Skin of body (tissue), 2 donors: ENCODE results near the gene RBMS2. TPM values are rescaled to one million over a fixed set of nuclear protein-coding genes. Genes with fewer than 3 reads are reported as not detected.
A peak's percentile ranks its signal among the peaks of the same experiment; 100 is the strongest.

ENCODE experiments used
- DNase-seq: peaks from one replicate; lab custom pipeline; 2025; lab: John Stamatoyannopoulos, UW
- total RNA-seq: library from RNA; depleted of rRNA; stranded (reverse); fragments of >200 nt; gene quantifications from one replicate; pipeline ENCODE4 v1.2.3, GENCODE V29; 2014

Gene RBMS2
- total RNA-seq, 1 donor from 2014 or later = 31.5 TPM

DNA sequence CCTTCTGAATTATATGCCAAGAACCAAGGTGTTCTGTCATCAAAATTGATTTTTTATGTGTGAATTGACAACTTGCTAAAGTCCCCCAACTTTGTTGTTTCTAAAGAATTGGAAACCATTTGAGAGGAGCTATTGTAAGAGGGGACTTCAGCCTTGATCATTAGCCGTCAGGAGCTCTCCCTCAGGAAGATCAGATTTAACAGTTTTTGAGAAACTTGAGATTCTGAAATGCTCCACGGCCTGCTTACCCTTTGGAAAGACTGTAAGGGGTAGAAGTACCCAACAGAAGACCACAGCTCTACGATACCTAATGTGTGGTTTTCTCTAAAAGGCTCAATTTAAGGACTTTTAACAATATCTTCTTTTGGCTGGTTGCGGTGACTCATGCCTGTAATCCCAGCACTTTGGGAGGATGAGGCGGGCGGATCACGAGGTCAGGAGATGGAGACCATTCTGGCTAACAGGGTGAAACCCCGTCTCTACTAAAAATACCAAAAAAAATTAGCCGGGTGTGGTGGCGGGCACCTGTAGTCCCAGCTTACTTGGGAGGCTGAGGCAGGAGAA is 57.4 kb downstream of the RBMS2 start:
- no peak for DNase-seq

DNA sequence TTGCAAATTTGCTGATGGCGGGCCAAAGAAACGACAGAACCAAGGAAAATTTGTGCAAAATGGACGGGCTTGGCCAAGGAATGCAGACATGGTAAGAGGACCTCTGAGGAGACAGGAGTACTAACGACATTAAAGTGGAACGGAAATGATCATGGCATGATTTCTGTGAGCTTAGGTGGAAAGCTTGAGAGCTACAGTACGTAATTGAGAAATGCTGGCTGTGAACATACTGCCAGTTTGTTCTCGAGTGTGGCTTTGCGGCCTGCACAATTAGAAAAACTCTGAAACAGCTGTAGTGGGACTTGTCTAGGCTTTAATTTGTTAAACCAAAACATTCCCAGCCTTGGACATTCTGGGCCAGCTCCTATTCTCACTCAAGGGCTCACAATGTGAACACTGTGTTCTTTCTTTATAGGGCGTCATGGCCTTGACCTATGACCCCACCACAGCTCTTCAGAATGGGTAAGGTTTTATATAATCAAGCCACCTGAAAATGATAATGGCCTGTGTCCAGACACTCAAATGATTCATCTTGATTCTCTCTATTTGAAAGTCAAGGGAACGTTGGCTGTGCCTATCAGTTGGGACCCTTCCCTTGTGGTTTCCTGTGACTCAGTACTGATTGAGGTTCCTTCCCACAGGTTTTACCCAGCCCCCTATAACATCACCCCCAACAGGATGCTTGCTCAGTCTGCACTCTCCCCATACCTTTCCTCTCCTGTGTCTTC is 60.0 kb downstream of the RBMS2 start:
- DNase-seq = no peak

DNA sequence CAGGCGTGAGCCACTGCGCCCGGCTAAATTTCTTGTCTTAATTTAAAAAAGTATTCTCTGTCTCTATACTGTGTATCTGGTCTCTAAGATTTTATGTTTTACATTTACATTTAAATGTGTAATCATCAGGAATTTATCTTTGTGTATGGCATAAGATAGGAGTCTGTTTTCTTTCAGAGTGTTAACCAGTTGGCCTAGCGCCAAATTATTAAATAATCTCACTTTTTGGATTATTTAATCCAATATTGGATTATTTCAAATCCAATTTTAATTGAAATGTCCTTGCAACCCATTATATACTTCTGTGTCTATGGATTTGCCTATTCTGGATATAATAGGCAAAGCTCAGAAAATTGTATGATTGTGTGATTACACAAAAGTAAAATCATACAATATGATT is 63.5 kb downstream of the RBMS2 start:
- no peak for DNase-seq

DNA sequence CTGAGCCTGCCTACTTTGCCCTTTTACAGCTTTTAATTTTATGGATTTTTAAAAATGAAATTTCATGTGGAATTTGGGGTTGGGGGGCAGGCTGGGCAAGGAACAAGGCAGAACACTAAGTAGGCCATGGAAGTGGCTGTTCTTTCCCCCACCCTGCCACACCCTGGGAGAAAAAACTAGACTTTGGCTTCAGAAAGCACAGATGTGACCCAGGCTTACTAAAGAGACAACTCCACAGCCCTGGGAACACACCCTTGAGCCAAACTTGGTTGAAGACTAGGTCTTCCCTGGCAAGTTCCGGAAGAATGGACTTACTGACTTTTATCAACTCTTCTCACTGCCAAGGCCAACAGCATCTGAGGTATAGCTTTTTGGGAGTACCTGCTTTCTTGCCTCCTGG is 68.2 kb downstream of the RBMS2 start:
- no peak for DNase-seq

DNA sequence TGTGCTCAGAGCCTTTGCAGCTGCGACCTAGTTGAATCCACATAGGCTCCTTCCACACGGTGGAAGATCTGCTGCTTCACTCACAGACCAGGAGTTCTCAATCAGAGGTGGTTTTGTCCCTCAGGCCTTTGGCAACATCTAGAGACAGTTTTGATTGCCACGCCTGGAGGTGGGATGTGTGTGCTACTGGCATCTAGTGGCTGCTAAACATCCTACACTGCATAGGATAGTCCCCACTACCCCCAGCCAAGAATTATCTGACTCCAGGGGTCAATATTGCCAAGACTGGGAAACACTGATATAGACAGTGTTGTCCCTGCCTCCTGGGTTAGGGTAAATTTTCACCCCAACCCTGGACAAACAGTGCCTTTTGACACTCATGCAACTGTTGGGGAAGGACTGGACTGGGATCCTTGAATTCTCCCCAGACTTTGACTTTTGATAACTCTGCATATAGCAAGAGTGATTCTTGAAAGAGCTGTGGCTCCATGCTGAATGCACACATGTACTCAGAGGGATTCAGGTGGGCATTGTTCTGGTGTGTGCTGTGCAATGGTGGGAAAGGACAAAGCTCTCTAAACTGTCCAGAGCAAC is 68.7 kb downstream of the RBMS2 start:
- no peak for DNase-seq

DNA sequence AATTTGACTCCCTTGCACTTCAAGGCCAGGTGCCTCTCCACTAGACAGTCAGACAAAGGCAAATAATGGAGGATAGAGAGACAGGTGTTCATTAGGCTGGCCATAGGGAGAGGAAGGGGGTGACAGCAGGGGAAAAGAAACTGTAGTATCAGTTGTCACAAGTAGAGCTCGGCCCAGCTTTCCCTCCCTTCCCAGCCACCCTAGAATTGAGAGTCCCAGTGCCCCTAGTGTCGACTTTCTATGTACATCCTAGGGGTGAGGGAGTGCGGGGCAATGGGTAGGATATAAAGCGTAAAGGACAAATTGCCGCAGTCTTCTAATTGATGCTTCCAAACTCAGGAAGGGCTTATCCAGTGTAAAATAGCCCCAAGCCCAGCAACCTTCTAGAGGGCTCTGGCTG is 69.5 kb downstream of the RBMS2 start:
- DNase-seq = no peak

DNA sequence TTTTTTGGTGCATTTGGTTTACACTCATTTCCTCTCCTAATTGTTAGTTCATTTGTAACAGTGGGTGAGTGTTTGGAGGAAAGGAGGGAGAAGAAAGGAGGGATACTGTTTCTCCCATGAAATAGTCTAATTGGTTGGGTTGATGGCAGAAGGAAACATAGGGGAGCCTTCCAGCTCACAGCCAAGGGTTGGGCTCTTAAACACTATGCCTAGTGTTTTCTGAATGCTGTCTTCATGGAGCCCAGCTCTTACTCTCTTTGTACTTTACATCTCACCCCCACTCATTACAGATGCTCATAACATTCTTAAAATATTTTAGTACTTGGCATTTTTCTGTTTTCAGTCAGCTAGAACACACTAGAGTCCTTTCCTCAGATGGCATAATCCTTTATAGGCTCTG is 70.3 kb downstream of the RBMS2 start:
- no peak for DNase-seq

DNA sequence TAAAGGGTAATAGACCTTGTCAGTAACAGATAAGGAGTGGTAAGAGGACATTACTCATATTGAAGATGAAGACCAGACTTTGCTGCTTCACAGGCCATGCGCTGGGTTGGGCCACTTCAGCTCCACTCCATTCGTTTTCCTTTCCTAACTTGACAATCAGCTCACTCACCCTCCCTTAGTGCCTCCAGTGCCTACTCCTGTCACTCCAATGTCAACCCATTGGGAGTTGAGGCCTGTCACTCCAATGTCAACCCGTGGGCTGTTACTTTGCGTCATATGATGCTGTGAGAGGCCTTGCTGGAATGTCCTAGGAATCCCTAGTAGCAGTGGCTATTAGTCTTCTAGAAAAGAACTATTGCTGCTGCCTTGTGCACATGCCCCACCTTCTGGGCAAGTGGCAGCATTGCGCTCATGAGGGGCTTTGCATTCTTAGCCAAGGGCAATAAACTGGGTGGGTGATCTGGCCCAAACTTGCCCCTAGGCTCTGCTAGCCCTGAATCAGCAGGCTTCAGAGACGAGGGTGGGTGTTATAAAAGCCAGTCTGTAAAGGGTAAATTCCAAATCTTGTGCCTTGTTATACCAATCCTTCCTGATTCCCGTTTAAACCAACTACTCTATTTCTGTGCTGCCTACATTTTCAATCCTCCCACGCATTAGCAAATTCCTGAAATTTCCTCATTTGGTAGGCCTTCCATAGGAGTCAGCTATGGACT is 72.4 kb downstream of the RBMS2 start:
- peak; percentile 38 for DNase-seq

DNA sequence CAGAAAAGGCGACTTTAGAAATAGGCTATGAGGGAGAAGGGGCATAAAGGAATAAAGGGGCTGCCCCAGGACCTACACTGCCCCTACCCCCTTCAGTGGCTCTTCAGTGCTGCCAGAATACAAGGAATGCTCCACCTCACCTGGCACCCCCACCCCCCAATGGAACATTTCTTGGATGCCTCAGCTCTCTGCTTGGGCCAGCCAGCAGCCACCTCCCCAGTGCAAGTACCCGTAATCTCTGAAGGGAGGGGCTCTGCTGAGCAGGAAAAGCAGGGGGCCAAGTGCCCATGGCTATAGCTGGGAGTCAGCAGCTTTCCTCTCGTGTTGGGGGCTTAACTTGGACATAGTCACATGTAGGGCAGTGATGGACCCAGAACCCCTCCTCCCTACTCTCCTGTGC is 75.2 kb downstream of the RBMS2 start:
- DNase-seq = no peak

DNA sequence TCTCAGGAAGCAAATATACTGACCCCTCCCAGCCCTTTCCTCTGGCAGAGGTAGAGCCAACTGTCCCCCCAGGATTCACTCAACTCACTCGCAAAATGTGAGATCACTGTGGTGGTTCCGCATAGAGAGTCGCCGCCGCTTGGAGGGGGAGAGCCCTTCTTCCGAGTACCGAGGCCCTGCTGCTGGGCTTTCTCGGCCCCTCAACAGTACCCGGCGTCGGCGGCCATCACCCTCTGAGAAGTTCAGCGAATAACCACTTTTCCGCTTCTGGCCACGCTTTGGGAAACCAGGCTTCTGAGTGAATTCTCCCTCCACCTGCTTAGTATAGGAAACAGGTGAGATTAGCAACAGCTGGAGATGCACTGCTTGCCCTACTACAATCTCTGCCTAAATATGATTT is 77.4 kb downstream of the RBMS2 start:
- no peak for DNase-seq

DNA sequence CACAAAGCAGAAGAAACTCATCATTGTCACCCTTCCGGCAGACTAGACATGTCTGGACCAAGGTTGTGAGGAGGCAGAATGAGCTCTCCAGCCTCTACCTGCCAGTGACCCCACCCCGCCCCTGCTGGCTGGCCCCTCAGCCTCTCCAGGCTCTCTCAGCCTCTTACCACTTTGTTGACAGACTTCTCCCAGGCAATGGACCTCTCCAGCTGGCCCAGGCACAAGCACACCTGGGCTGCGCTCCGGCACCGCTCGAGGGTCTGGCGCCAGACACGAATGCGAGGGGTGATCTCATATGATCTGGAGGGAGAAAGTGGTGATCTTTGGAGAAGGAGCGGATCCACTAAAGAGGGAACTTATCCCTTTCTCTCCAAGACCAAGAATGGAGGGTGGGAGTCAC is 78.2 kb downstream of the RBMS2 start:
- no peak for DNase-seq

DNA sequence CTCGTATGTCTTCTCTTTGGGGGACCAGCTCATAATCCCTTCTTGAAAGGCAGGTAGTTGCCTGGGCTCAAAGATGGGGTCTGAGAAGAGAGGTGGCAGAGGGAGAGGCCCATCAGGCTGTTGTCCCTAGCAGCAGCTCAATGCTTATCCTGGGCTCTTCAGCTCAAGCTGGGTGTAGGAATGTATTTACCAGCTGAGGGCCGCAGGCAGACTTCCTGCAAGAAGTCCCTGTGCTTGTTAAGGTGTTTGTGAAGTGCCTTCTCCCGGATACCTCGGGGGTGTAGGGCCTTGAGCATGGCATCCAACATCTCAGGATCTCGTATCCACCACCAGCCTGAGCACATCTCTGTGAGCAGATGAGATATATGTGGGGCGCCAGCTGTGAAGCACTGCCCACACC is 79.1 kb downstream of the RBMS2 start:
- DNase-seq = no peak

DNA sequence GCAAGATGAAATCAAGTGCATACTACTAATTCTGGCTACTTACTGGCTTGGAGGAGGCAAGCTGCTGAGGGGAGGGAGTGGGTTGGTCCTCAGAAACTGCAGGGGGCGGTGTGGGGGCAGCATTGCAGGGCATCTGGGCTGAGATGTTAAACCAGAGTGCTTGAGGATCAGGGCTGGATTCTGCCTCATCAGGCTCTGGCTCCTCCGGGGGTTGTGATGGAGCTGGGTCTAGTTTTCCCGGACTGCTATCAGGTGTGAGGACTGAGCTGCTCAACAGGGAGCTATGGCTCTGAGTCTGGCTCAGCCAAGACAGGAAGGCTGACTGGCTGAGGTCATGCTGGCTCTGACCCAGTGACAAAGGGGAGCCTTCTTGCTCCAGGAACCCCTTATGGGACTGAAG is 79.9 kb downstream of the RBMS2 start:
- no peak for DNase-seq

DNA sequence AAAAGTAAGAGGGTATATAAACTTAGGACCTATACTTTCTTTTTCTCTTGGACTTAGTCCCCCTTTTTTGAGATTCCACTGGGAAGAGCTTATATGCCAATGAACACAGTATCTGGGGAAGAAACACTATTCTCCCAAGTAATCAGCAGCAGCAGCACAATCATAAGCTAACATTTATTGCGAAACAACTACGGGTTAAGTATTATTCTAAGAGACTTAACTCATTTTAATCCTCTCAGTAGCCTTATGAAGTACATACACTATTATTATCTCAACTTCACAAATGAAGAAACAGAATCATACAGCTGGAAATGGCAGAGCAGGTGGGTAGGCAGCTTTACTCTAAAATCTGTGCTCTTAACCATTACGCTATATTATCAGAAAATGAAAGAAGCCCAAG is 80.6 kb downstream of the RBMS2 start:
- no peak for DNase-seq

DNA sequence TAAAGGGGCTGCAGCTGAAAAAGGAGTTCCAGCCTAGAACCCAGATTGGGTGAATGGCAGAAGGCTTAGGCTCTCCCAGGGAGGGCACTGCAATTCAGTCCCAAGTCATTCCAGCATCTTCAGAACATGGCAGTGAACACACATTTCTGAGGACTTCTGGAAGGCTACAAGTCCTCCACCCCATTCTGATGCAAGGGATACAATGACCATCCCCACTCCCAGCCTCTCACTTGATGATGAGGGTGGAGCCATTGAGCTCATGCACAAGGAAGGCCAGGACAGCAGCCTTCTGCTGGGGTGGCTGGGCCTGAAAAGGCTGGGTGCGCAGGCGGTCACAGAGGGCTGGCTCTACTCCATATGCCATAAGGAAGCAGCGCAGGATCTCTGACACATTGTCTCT is 82.7 kb downstream of the RBMS2 start:
- no peak for DNase-seq

DNA sequence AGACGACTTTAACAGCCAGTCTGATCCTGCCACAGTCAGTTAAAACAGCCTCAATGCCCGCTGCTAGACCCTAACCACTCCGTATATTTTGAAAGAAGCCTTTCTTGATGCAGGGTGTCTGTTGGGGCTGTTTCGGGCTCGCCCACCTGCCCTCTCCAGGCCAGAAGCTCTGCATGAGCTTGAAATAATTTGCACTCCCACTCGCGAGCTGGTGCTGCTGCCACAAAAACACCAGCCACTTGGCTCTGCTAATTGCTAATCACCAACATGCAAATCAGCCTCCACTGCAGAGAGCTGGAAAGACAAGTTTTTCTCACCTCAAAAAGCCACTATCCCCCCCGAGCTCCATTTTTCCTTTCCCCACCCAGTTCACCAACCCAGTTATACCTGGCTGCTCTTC is 93.0 kb downstream of the RBMS2 start:
- no peak for DNase-seq

DNA sequence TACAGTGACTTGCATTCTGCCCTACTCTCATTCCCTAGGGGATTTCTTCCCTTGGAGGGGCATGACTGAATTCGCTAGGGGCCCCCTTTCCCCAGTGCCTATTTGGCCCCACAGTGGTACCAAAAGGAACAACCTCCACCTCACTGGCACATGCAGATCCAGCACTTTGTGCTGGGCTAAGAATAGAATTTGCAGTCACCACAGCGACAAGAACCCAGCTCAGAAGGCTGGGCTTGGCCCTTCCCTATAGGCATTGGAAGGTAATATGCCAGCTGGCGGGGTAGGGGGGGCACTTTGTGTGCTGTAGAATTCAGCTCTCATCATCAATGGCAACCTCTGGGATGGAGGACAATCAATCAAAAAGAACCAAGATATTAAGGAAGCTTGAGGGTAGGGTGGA is 94.6 kb downstream of the RBMS2 start:
- no peak for DNase-seq

DNA sequence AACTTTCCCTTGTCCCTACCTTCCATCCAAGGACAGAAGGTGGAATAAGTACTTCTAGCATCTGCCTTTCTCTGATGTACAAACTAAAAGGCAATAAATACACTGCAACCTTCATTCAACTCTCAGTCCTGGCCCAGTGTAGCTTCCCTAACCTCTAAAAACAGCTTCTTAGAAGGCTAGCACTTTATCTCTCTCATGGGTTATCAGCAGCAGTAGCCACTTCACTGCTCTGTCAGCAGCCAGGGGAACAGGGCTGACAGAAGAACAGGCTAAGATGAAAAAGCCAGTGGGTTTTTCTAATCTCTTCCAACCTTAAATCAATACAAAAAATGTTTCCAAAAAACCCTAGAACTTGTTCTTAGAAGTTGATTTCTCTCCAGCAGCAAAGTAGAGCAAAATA is 95.3 kb downstream of the RBMS2 start:
- no peak for DNase-seq

DNA sequence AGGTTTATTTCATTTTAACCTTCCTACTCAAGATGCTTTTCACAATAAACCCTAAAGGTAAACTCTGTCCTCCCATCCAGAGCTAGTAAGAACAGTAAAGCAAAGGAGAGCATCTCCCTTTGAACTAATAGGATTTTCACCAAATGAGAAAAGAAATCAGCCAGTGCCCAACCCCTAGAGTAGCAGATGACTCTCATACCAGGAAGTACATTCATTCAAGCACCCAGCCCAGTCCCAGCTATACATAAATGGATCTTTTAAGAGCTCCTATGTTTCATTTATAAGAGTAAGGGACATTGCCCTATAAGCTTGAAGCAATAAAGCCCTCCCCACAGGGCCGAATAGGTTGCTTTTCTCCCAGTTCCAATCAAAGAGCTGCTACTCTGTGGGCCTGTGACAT is 100.9 kb downstream of the RBMS2 start:
- DNase-seq = no peak

DNA sequence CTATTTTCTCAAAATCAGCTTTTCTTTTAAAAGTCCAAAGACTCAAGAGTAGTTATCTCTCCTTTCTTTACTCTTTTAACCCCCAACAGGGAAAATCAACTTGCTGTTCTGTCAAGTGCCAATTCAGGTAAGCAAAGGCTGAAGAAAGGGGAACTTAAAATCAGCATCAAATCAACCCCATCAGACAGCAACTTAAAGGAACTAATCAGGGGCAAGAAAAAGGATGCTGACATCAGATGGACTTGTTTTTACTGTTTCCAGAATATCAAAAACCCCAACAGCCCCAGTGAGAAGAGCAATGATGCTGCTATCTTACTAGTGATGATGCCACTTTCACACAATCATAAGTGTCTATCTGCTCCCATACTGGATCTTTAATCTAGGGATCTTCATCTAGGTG is 105.1 kb downstream of the RBMS2 start:
- no peak for DNase-seq

DNA sequence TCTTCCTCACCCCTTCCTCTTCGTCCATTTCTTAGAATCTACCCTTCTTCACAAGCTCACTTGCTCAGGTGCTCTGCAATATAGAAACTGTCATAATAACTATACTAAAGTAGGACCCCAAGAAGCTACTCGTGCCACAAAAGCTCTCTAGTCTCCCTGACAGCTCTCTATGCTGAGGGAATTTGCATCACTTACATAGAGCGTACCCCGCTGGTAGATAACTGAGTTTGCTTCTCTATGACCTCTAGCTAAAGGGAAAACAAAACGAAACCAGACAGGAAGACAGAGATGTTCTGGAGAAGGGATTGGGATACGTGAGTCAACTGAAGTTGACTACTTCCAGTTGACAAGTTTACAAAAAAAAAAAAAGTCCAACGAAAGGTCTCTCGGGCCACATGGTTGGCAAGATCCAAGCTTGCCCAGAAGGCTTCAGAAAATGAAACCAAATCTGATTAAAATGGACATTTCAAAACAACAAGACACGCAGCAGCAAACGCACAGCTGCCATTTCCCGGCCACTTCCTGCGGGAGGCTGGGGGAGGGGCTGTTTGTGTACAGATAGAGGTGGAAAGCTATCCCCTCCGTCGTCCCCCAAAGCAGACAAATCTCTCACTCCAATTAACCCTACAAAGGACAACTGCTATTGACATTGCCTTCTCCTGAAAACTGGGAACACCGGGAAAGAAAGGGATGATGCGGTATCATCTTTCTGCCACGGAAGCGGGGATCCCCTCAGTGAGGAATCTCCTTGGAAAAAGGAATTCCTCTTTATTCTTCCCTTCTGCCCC is 107.2 kb downstream of the RBMS2 start:
- DNase-seq = peak; percentile 57
